GM12865 (cell line): ENCODE measurements around the gene NOL8.
A peak's percentile ranks its signal among the peaks of the same experiment; 100 is the strongest.

Experiments used
- DNase-seq: peaks from one replicate; pipeline ENCODE4 v3.0.0; 2010; ENCODE audit warnings: low read depth
- H3K4me3 ChIP-seq: 2 replicates; pipeline ENCODE4 v1.5.1; 2011; ENCODE audit warnings: mild to moderate bottlenecking, low read depth, low read length, control low read depth
- CTCF ChIP-seq: IDR thresholded peaks from 2 replicates; pipeline ENCODE4 v1.5.1; 2011; ENCODE audit warnings: low read length, control low read depth, low read depth, inconsistent platforms; ENCODE audit not compliant: insufficient read depth; ENCODE audit errors: missing control alignments

Gene NOL8

DNA sequence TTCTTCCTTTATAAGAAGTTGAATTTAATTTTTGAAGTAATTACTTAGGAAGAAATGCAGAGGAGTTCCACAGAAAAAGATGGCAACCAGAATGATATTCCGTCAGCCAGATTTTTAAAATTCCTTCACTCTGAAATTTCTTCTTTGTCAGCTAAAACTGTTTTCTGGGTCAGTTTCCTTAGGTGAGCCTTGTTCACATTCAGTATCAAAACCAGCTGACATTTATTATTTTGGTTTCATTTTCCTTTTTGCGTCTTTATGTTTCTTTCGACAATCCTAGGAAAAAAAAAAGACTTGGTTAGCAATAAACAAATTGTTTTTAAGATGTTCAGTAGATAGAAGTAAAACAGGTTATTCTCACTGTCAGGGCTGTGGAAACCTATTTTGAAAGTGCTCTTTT lies 27.5 kb downstream of the NOL8 start:
- no peak for TF ChIP-seq CTCF
- no peak for DNase-seq
- H3K4me3 ChIP-seq: peak overlapping the region; percentile 28

DNA sequence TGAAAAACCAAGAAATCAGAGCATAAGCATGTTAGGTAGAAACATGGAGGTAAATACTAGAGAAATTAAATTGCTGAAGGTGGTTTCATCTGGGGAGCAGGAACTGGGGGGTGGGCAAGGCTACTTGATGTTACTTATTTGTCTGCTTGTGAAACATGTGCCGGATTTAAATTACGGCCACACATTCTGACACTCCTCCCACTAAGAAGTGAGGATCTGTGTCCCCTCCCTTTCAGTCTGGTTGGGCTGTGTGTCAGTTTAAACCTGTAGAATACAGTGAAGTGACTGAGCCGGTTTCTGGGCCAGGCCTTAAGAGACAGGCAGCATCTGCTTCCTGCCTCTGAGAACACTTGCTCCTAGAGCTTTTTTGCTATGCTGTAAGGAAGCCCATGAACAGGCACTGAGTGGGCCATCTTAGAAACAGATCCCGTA lies 29.3 kb downstream of the NOL8 start:
- DNase-seq: peak; percentile 31
- no peak overlapping the region for H3K4me3 ChIP-seq
- no peak for TF ChIP-seq CTCF

GRCh38 chr9:92295240-92295790 lies 29.8 kb downstream of the NOL8 start:
- TF ChIP-seq CTCF: no peak
- DNase-seq: no peak
- H3K4me3 ChIP-seq: no peak overlapping the region

GRCh38 chr9:92294297-92294676 lies 30.9 kb downstream of the NOL8 start:
- no peak for TF ChIP-seq CTCF
- DNase-seq: peak; percentile 47
- H3K4me3 ChIP-seq: peak overlapping the region; percentile 95

- peak; percentile 44 for TF ChIP-seq CTCF
- DNase-seq: peak; percentile 99
- peak within 1 kb of the TSS; percentile 95 for H3K4me3 ChIP-seq
These were observed 31.5 kb downstream of the NOL8 start, which contains the start of gene IARS1 for GRCh38 chr9:92293452-92294296. Gene IARS1 (minus strand): TSS chr9:92293697. CDS start chr9:92289419, 4,278 bp downstream.

DNA sequence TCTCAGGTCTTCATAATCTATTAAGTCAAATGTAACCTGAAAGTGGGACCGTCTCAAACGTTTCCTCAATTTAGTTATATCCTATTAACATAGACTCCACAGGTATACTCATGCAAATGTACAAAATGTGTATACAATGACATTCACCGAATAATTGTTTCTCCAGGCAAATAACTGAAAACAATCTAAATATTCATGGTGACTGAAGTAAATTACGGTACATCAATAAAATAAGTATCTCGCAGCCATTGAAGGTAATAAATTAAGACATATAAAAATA lies 32.1 kb downstream of the NOL8 start:
- no peak for DNase-seq
- H3K4me3 ChIP-seq: peak overlapping the region; percentile 95
- TF ChIP-seq CTCF: no peak

GRCh38 chr9:92292338-92293074 lies 32.6 kb downstream of the NOL8 start:
- no peak for DNase-seq
- peak overlapping the region; percentile 95 for H3K4me3 ChIP-seq
- TF ChIP-seq CTCF: no peak
